B cell (primary cell): ENCODE data around the gene MAP3K5.

Experiments
- EZH2 ChIP-seq: IDR thresholded peaks from 2 replicates; pipeline ENCODE4 v1.6.1; 2012; ENCODE audit warnings: borderline replicate concordance, low read depth, mild to moderate bottlenecking, moderate library complexity, low read length; ENCODE audit not compliant: insufficient read depth, poor library complexity, severe bottlenecking
- TF ChIP-seq, protein P1 (sequence below): fragments of 200-600 bp; IDR thresholded peaks from one replicate; pipeline ENCODE4 v1.8.0; 2022; ENCODE audit warnings: antibody characterized with exemption, mild to moderate bottlenecking

GRCh38 chr6:136566851-136567250 is 225.4 kb downstream of the MAP3K5 start:
- TF ChIP-seq, protein P1, sequence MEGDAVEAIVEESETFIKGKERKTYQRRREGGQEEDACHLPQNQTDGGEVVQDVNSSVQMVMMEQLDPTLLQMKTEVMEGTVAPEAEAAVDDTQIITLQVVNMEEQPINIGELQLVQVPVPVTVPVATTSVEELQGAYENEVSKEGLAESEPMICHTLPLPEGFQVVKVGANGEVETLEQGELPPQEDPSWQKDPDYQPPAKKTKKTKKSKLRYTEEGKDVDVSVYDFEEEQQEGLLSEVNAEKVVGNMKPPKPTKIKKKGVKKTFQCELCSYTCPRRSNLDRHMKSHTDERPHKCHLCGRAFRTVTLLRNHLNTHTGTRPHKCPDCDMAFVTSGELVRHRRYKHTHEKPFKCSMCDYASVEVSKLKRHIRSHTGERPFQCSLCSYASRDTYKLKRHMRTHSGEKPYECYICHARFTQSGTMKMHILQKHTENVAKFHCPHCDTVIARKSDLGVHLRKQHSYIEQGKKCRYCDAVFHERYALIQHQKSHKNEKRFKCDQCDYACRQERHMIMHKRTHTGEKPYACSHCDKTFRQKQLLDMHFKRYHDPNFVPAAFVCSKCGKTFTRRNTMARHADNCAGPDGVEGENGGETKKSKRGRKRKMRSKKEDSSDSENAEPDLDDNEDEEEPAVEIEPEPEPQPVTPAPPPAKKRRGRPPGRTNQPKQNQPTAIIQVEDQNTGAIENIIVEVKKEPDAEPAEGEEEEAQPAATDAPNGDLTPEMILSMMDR, result no peak
- TF ChIP-seq EZH2, result no peak
